ENCODE measurements around the gene SARS1.
"Not testable (repeated sequence)": the region's sequence is repeated elsewhere in the genome, so short reads cannot be mapped to it uniquely, and the experiment has no call there.

Gene SARS1

DNA sequence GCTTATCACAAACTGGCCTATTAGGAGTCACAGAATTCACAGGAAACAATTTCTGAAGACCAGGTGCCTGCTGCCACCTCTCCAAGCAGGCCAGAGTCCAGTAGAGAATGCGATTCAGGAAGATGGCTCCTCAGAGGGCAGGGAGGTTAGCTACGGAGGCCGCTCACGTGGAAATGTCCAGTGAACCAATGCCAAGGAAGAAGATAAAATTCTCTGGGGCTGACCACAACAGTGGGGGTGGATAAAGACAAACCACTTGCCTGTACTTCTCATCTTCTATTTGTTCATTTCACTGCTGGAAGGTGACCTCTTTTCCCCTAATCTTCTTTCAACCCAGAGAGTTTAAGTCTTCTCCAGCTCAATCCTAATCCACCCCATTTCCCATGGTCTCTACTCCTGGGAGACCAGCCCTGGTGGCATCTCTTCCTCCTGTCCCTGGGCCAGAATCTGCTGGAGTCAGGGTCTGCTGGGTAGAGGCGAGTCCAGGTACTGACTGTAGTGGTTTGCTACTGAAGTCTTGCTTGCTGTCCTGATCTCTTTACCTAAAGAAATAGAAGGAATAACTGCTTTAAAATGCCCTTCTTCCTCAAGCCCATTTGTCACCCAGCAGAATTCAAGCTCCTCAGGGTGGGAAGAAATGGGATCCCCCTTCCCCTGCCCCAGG is 66.0 kb downstream of the SARS1 start:
- no peak for DNase-seq

- no peak for DNase-seq
These were observed 67.1 kb downstream of the SARS1 start for GRCh38 chr1:109280862-109281261.

- DNase-seq, result peak; percentile 57 to 62
These were observed 68.2 kb downstream of the SARS1 start for GRCh38 chr1:109281680-109282496.

DNA sequence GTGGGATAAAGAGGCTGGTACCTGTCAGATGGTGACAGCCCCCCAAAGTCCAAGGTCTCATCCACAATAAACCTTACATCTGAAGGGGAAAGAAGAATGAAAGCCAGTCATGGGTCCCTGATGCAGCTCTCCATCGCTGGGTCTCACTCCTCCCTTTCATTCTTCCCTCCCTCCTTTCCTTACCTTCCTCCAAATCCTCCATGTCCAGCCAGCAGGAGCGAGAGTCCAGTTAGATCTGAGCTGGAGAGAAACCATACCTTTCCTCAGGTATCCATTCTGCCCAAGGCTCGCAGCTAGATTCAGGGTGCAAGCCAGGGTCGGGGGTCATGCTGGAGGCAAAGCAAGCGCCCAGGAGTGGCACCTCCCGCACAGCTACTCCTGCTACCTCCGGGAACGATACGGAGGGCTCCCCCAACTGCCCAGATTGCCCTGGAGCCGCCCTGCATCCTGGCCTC is 68.8 kb downstream of the SARS1 start:
- no peak for DNase-seq

DNA sequence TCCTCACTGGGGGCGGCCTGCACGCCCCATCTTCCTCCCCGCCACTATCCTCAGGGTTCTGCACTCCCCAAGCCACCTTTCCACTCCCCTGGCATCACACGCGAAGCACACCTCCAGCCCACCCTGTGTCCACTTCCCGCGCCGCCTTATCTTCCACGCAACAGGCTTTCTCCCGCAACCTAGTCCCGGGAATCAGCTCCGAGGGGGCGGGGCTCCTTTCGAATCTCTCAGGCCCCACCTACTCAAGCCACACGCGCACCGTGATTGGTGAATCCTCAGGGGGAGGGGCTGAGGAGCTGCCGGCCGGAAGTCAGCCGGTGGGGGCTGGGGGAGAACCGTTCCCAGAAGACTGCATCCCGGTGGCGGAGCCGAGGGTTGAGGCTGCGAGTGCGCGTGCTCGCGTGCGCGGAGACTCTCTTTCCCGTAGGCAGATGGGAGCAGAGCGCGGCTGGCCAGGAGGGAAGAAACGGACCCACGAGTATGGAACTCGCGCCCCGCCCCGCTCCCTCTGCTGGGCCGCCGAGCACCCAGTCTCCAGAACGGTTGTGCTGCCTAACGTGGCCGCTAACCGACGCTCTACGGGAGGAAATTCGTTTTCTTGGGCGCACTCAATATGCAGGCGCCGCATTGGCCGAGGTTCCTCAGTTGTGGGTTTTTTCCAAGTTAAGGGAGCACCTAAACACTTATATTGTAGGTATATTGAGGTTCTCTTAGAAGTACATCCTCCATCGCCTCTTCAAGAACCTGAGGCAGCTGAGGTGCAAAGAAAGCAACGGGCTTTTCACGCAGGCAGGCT is 69.4 kb downstream of the SARS1 start, which contains the start of gene PSRC1:
TSS of gene PSRC1 (minus strand) at position 194 of the 796 bp plus-strand sequence.
- DNase-seq, result peak; percentile 93 to 95

GRCh38 chr1:109283748-109284600 is 70.3 kb downstream of the SARS1 start:
- no peak for DNase-seq

DNA sequence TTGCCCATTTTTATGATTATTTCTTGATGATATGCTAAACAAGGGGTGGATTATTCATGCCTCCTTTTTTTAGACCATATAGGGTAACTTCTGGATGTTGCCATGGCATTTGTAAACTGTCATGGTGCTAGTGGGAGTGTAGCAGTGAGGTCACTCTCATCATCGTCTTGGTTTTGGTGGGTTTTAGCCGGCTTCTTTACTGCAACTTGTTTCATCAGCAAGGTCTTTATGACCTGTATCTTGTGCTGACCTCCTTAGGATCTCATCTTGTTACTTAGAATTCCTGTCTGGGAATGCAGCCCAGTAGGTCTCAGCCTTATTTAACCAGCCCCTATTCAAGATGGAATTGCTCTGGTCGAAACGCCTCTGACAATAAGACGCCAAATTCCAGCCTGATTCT is 73.0 kb downstream of the SARS1 start:
- DNase-seq, result not testable (repeated sequence)
